GM12878 (cell line): ENCODE data around the gene TRIM62. TPM values are rescaled to one million over a fixed set of nuclear protein-coding genes. Genes with fewer than 3 reads are reported as not detected.

Experiments
- ASH2L ChIP-seq: fragments of 300-600, 200-600 bp; sonication (generic); IDR thresholded peaks from 2 replicates; pipeline ENCODE4 v1.6.1; 2017; ENCODE audit warnings: low read depth, mild to moderate bottlenecking, borderline replicate concordance
- ATF7 ChIP-seq: fragments of 450-650 bp; IDR thresholded peaks from 2 replicates; pipeline ENCODE4 v1.6.1; 2016; ENCODE audit warnings: low read depth, mild to moderate bottlenecking
- BHLHE40 ChIP-seq, 2 experiments: fragments of 450-650 bp in 1 of 2; IDR thresholded peaks; 2 replicates each; pipeline ENCODE4 v1.6.1; 2011 to 2017; ENCODE audit warnings: low read depth in 2 of 2, borderline replicate concordance in 1 of 2, improper control_type of control experiment in 1 of 2, low read length in 1 of 2, mild to moderate bottlenecking in 1 of 2
- CEBPB ChIP-seq, 2 experiments: fragments of 150-350 bp in 1 of 2; IDR thresholded peaks; 2 replicates each; pipeline ENCODE4 v1.6.1; 2012 to 2014; ENCODE audit warnings: low read depth in 2 of 2, low read length in 2 of 2, borderline replicate concordance in 1 of 2, inconsistent platforms in 1 of 2
- CHD4 ChIP-seq: fragments of 200-600 bp; sonication (generic); IDR thresholded peaks from 2 replicates; pipeline ENCODE4 v1.6.1; 2016; ENCODE audit warnings: mild to moderate bottlenecking
- IKZF2 ChIP-seq, 2 experiments: fragments of 450-650 bp; IDR thresholded peaks; 2 replicates each; pipeline ENCODE4 v1.6.1; 2017; ENCODE audit warnings: mild to moderate bottlenecking in 2 of 2, moderate library complexity in 2 of 2
- IRF4 ChIP-seq: IDR thresholded peaks from 2 replicates; pipeline ENCODE4 v1.6.1; 2011; ENCODE audit warnings: low read depth, low read length
- LARP7 ChIP-seq: fragments of 450-650 bp; IDR thresholded peaks from 2 replicates; pipeline ENCODE4 v1.6.1; 2017; ENCODE audit warnings: mild to moderate bottlenecking
- NBN ChIP-seq: fragments of 450-650 bp; IDR thresholded peaks from 2 replicates; pipeline ENCODE4 v1.6.1; 2016
- NFYB ChIP-seq: IDR thresholded peaks from 2 replicates; pipeline ENCODE4 v1.6.1; 2011; ENCODE audit warnings: low read depth, mild to moderate bottlenecking, low read length, improper control_type of control experiment, moderate library complexity; ENCODE audit not compliant: insufficient read depth
- NR2C1 ChIP-seq: fragments of 450-650 bp; IDR thresholded peaks from 2 replicates; pipeline ENCODE4 v1.6.1; 2017; ENCODE audit warnings: antibody characterized with exemption, mild to moderate bottlenecking, moderate library complexity
- POLR2A ChIP-seq: IDR thresholded peaks from 2 replicates; pipeline ENCODE4 v1.6.1; 2011; ENCODE audit warnings: low read depth, mild to moderate bottlenecking, low read length
- POLR2AphosphoS2 ChIP-seq: IDR thresholded peaks from 2 replicates; pipeline ENCODE4 v1.6.1; 2011; ENCODE audit warnings: low read depth, mild to moderate bottlenecking, low read length, improper control_type of control experiment, moderate library complexity
- POLR2AphosphoS5 ChIP-seq: IDR thresholded peaks from 2 replicates; pipeline ENCODE4 v1.6.1; 2011; ENCODE audit warnings: mild to moderate bottlenecking, low read length, inconsistent platforms
- POU2F2 ChIP-seq: IDR thresholded peaks from 3 replicates; pipeline ENCODE4 v1.6.1; 2011; ENCODE audit warnings: low read depth, mild to moderate bottlenecking, low read length, borderline replicate concordance
- RB1 ChIP-seq: fragments of 450-650 bp; formaldehyde crosslinking; IDR thresholded peaks from 2 replicates; pipeline ENCODE4 v1.6.1; 2017; ENCODE audit warnings: mild to moderate bottlenecking, borderline replicate concordance
- RBBP5 ChIP-seq: fragments of 200-600 bp; sonication (generic); conservative IDR thresholded peaks from 2 replicates; pipeline ENCODE4 v1.6.1; 2016
- SIN3A ChIP-seq: IDR thresholded peaks from 2 replicates; pipeline ENCODE4 v1.6.1; 2012; ENCODE audit warnings: low read depth, low read length, improper control_type of control experiment
- SRF ChIP-seq, 2 experiments: IDR thresholded peaks; 2 replicates each; pipeline ENCODE4 v1.6.1; 2011; ENCODE audit warnings: low read depth in 2 of 2, low read length in 2 of 2, mild to moderate bottlenecking in 1 of 2, moderate library complexity in 1 of 2
- SUPT20H ChIP-seq: IDR thresholded peaks from 2 replicates; pipeline ENCODE4 v1.6.1; 2011; ENCODE audit warnings: low read depth, mild to moderate bottlenecking, low read length, moderate library complexity, borderline replicate concordance; ENCODE audit not compliant: control insufficient read depth
- TAF1 ChIP-seq: IDR thresholded peaks from 2 replicates; pipeline ENCODE4 v1.6.1; 2011; ENCODE audit warnings: mild to moderate bottlenecking, low read depth, low read length, borderline replicate concordance
- TARDBP ChIP-seq: IDR thresholded peaks from 2 replicates; pipeline ENCODE4 v1.6.1; 2016; ENCODE audit warnings: borderline replicate concordance
- YY1 ChIP-seq: IDR thresholded peaks from 2 replicates; pipeline ENCODE4 v1.6.1; 2011; ENCODE audit warnings: low read depth, mild to moderate bottlenecking, low read length
- polyA plus RNA-seq, 11 experiments: library from polyadenylated mRNA; depleted of rRNA in 4 of 11; unstranded in 6 of 11; stranded (reverse) in 5 of 11; fragments of >200 nt; fragmentation: Nextera tagmentation in 4 of 11; fragmentation: Illumina TruSeq in 1 of 11; extraction: Ambion mirVana in 4 of 11; extraction: Trizol in 1 of 11; gene quantifications; 1 replicate in 1 of 11; 2 replicates in 10 of 11; pipeline versions ENCODE4 v1.2.1 to v1.2.3, GENCODE V29; 2011 to 2016; ENCODE audit warnings: inconsistent platforms in 2 of 11, missing spikeins in 2 of 11, low read depth in 1 of 11
- total RNA-seq, 4 experiments: library from RNA; depleted of rRNA in 3 of 4; stranded (reverse); fragments of >200 nt in 3 of 4; fragmentation: Illumina TruSeq in 1 of 4; extraction: Trizol in 1 of 4; gene quantifications; 2 replicates each; pipeline versions ENCODE4 v1.2.1 to v1.2.3, GENCODE V29; 2013 to 2021
- TF ChIP-seq, protein P1 (sequence below): fragments of 450-650 bp; IDR thresholded peaks from 2 replicates; pipeline ENCODE4 v1.6.1; 2017; ENCODE audit warnings: mild to moderate bottlenecking, moderate library complexity
- TF ChIP-seq, protein P2 (sequence below): IDR thresholded peaks from 2 replicates; pipeline ENCODE4 v1.6.1; 2011; ENCODE audit warnings: low read depth, mild to moderate bottlenecking, low read length, moderate library complexity, borderline replicate concordance; ENCODE audit errors: extremely low read depth
- TF ChIP-seq, protein P3 (sequence below): fragments of 450-650 bp; IDR thresholded peaks from 2 replicates; pipeline ENCODE4 v1.6.1; 2017; ENCODE audit warnings: mild to moderate bottlenecking
- TF ChIP-seq, protein P4 (sequence below): fragments of 450-650 bp; IDR thresholded peaks from 2 replicates; pipeline ENCODE4 v1.6.1; 2017; ENCODE audit warnings: borderline replicate concordance

TRIM62 gene
- total and polyA plus RNA-seq, 10 of the 15 experiments (the other 5 are each of a cell fraction or from before 2014, with no cell fraction given), result 0.52 to 4.2 (median 1.9) TPM

DNA sequence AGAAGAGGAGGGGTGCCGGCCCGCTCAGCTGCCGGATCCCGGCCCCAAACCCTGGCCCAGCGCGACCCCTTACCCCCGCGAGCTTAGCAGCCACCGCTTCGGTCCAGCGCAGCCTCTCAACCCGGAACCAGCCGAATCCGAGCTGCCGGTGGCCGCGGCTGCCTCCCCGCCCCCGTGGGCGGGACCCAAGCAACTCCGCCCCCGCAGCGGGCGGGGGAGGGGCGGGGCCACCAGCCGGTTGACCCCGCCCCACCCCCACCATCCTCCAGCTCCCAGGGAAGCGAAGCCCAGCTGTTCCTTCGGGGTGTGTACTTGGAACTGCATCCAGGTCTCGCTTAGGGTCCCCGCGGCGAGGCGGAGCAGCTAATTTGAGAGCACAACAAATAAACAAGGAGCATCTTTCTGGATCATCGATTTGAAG, at the start of gene TRIM62 (continued):
- TF ChIP-seq, protein P1, sequence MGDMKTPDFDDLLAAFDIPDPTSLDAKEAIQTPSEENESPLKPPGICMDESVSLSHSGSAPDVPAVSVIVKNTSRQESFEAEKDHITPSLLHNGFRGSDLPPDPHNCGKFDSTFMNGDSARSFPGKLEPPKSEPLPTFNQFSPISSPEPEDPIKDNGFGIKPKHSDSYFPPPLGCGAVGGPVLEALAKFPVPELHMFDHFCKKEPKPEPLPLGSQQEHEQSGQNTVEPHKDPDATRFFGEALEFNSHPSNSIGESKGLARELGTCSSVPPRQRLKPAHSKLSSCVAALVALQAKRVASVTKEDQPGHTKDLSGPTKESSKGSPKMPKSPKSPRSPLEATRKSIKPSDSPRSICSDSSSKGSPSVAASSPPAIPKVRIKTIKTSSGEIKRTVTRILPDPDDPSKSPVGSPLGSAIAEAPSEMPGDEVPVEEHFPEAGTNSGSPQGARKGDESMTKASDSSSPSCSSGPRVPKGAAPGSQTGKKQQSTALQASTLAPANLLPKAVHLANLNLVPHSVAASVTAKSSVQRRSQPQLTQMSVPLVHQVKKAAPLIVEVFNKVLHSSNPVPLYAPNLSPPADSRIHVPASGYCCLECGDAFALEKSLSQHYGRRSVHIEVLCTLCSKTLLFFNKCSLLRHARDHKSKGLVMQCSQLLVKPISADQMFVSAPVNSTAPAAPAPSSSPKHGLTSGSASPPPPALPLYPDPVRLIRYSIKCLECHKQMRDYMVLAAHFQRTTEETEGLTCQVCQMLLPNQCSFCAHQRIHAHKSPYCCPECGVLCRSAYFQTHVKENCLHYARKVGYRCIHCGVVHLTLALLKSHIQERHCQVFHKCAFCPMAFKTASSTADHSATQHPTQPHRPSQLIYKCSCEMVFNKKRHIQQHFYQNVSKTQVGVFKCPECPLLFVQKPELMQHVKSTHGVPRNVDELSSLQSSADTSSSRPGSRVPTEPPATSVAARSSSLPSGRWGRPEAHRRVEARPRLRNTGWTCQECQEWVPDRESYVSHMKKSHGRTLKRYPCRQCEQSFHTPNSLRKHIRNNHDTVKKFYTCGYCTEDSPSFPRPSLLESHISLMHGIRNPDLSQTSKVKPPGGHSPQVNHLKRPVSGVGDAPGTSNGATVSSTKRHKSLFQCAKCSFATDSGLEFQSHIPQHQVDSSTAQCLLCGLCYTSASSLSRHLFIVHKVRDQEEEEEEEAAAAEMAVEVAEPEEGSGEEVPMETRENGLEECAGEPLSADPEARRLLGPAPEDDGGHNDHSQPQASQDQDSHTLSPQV, result no peak
- TF ChIP-seq SRF (IDR thresholded peaks at IDR 0.05; ENCODE audit: low read depth in 2 of 2, low read length in 2 of 2) (no peak), POU2F2 (no peak), CHD4 (no peak), YY1 (peak; percentile 33; the same call in 1 of the 2 replicates), LARP7 (no peak), TAF1 (peak; percentile 21; the same call in 1 of the 2 replicates), POLR2AphosphoS5 (no peak; the same call in 1 of the 2 replicates), RBBP5 (no peak), NBN (no peak), CEBPB (IDR thresholded peaks at IDR 0.05; ENCODE audit: borderline replicate concordance in 1 of 2, low read depth in 2 of 2, low read length in 2 of 2) (no peak), NFYB (no peak), BHLHE40 (IDR thresholded peaks at IDR 0.05; ENCODE audit: borderline replicate concordance in 1 of 2, low read depth in 2 of 2, low read length in 1 of 2) (peak; percentile 9 to 17; a peak in 1 of 4 replicates), POLR2AphosphoS2 (no peak), IRF4 (no peak), POLR2A (peak; percentile 81), SUPT20H (no peak), NR2C1 (no peak), ATF7 (no peak), ASH2L (no peak), TARDBP (no peak), SIN3A (no peak), IKZF2 (IDR thresholded peaks at IDR 0.05) (no peak), RB1 (no peak)
- TF ChIP-seq, protein P2, sequence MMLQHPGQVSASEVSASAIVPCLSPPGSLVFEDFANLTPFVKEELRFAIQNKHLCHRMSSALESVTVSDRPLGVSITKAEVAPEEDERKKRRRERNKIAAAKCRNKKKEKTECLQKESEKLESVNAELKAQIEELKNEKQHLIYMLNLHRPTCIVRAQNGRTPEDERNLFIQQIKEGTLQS, result no peak
- TF ChIP-seq, protein P3, sequence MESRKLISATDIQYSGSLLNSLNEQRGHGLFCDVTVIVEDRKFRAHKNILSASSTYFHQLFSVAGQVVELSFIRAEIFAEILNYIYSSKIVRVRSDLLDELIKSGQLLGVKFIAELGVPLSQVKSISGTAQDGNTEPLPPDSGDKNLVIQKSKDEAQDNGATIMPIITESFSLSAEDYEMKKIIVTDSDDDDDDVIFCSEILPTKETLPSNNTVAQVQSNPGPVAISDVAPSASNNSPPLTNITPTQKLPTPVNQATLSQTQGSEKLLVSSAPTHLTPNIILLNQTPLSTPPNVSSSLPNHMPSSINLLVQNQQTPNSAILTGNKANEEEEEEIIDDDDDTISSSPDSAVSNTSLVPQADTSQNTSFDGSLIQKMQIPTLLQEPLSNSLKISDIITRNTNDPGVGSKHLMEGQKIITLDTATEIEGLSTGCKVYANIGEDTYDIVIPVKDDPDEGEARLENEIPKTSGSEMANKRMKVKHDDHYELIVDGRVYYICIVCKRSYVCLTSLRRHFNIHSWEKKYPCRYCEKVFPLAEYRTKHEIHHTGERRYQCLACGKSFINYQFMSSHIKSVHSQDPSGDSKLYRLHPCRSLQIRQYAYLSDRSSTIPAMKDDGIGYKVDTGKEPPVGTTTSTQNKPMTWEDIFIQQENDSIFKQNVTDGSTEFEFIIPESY, result no peak
- TF ChIP-seq, protein P4, sequence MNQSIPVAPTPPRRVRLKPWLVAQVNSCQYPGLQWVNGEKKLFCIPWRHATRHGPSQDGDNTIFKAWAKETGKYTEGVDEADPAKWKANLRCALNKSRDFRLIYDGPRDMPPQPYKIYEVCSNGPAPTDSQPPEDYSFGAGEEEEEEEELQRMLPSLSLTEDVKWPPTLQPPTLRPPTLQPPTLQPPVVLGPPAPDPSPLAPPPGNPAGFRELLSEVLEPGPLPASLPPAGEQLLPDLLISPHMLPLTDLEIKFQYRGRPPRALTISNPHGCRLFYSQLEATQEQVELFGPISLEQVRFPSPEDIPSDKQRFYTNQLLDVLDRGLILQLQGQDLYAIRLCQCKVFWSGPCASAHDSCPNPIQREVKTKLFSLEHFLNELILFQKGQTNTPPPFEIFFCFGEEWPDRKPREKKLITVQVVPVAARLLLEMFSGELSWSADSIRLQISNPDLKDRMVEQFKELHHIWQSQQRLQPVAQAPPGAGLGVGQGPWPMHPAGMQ, result no peak
